ENCODE measurements around the gene PHF20.

Gene PHF20

DNA sequence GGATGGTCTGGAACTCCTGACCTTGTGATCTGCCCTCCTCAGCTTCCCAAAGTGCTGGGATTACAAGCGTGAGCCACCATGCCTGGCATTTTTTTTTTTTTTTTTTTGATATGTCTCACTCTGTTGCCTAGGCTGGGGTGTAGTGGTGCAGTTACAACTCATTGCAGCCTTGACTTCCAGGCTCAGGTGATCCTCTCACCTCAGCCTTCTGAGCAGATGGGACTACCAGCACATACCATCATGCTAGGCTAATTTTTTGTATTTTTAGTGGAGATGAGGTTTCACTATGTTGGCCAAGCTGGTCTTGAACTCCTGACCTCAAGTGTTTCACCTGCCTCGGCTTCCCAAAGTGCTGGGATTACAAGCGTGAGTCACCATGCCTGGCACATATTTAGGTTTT, 34.3 kb downstream of the PHF20 start:
- H3K4me3 ChIP-seq (ENCODE audit: low read length) = no peak overlapping the region
- H2AFZ ChIP-seq (ENCODE audit: low read length) = no peak overlapping the region
- no peaks in the 10 kb centered on the region for H3K27me3 ChIP-seq (replicated peaks; ENCODE audit: insufficient read depth, low read length)
- H3K9me3 ChIP-seq (replicated peaks; ENCODE audit: insufficient read depth, low read length) = no peaks in the 10 kb centered on the region
- H3F3A ChIP-seq (ENCODE audit: insufficient read depth, low read length) = no peaks in the 10 kb centered on the region
- no peaks in the 10 kb centered on the region; the same call in 1 of the 2 replicates for H3K36me3 ChIP-seq (replicated peaks; ENCODE audit: insufficient read depth, low read length)
- H3K79me2 ChIP-seq (ENCODE audit: low read length) = peaks cover 11% of the 10 kb centered on the region
- H3K27ac ChIP-seq (ENCODE audit: low read length) = no peak overlapping the region
- no peaks in the 10 kb centered on the region for H3K4me1 ChIP-seq (ENCODE audit: low read length)
- no peak for DNase-seq
- TF ChIP-seq EZH2 (optimal IDR thresholded peaks at IDR 0.05; ENCODE audit: low read depth, low read length) (no peak), EZH2phosphoT487 (IDR thresholded peaks at IDR 0.05; ENCODE audit: low read length) (no peak)
- TF ChIP-seq, protein P1, sequence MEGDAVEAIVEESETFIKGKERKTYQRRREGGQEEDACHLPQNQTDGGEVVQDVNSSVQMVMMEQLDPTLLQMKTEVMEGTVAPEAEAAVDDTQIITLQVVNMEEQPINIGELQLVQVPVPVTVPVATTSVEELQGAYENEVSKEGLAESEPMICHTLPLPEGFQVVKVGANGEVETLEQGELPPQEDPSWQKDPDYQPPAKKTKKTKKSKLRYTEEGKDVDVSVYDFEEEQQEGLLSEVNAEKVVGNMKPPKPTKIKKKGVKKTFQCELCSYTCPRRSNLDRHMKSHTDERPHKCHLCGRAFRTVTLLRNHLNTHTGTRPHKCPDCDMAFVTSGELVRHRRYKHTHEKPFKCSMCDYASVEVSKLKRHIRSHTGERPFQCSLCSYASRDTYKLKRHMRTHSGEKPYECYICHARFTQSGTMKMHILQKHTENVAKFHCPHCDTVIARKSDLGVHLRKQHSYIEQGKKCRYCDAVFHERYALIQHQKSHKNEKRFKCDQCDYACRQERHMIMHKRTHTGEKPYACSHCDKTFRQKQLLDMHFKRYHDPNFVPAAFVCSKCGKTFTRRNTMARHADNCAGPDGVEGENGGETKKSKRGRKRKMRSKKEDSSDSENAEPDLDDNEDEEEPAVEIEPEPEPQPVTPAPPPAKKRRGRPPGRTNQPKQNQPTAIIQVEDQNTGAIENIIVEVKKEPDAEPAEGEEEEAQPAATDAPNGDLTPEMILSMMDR (IDR thresholded peaks at IDR 0.05; ENCODE audit: low read length) = no peak
- H3K9ac ChIP-seq (ENCODE audit: low read length) = no peak overlapping the region
- H3K9me2 ChIP-seq (replicated peaks; ENCODE audit: insufficient read depth, low read length) = no peaks in the 10 kb centered on the region
- no peaks in the 10 kb centered on the region for H4K20me1 ChIP-seq (ENCODE audit: insufficient read depth, low read length)
- no peak overlapping the region for H3K4me2 ChIP-seq (ENCODE audit: low read depth, low read length)

- H3K9me2 ChIP-seq (replicated peaks; ENCODE audit: insufficient read depth, low read length) = no peaks in the 10 kb centered on the region
- H3K27ac ChIP-seq (ENCODE audit: low read length) = no peak overlapping the region
- H3F3A ChIP-seq (ENCODE audit: insufficient read depth, low read length) = no peaks in the 10 kb centered on the region
- H3K4me2 ChIP-seq (ENCODE audit: low read depth, low read length) = no peak overlapping the region
- H3K9me3 ChIP-seq (replicated peaks; ENCODE audit: insufficient read depth, low read length) = no peaks in the 10 kb centered on the region
- no peak for DNase-seq
- no peaks in the 10 kb centered on the region for H3K36me3 ChIP-seq (replicated peaks; ENCODE audit: insufficient read depth, low read length)
- H3K79me2 ChIP-seq (ENCODE audit: low read length) = peaks cover 15% of the 10 kb centered on the region
- TF ChIP-seq EZH2phosphoT487 (IDR thresholded peaks at IDR 0.05; ENCODE audit: low read length) (no peak), EZH2 (optimal IDR thresholded peaks at IDR 0.05; ENCODE audit: low read depth, low read length) (no peak)
- TF ChIP-seq, protein P1 (IDR thresholded peaks at IDR 0.05; ENCODE audit: low read length) = no peak
- H3K4me1 ChIP-seq (ENCODE audit: low read length) = no peaks in the 10 kb centered on the region
- H3K4me3 ChIP-seq (ENCODE audit: low read length) = no peak overlapping the region
- H3K9ac ChIP-seq (ENCODE audit: low read length) = no peak overlapping the region
- H4K20me1 ChIP-seq (ENCODE audit: insufficient read depth, low read length) = no peaks in the 10 kb centered on the region
- H2AFZ ChIP-seq (ENCODE audit: low read length) = no peak overlapping the region
- no peaks in the 10 kb centered on the region for H3K27me3 ChIP-seq (replicated peaks; ENCODE audit: insufficient read depth, low read length)
Observed at GRCh38 chr20:35807877-35808276, 36.1 kb downstream of the PHF20 start.

DNA sequence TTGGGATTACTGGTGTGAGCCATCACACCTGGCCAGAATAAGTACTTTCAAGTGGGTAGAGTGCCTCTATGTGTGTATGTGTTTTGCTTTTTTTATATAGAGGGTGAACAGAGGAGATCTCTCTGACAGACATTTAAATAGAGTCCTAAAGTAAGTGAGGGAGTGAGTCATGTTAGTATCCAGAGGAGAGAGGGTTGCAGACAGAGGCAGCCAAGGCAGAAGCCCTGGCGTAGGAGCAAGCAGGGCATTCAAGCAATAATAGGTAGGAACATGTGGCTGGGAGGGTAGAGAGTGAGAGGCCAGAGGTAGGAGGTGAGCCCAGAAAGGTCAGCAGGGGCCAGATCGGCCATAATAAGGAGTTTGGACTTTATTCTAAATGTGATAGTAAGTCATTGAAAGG, 48.9 kb downstream of the PHF20 start:
- Histone ChIP-seq H2AFZ (ENCODE audit: low read length) (no peak overlapping the region), H3K36me3 (replicated peaks; ENCODE audit: insufficient read depth, low read length) (no peaks in the 10 kb centered on the region), H3K27ac (ENCODE audit: low read length) (no peak overlapping the region), H3F3A (ENCODE audit: insufficient read depth, low read length) (peaks cover 19% of the 10 kb centered on the region), H3K4me3 (ENCODE audit: low read length) (no peak overlapping the region), H3K9ac (ENCODE audit: low read length) (no peak overlapping the region), H3K4me2 (ENCODE audit: low read depth, low read length) (no peak overlapping the region), H3K27me3 (replicated peaks; ENCODE audit: insufficient read depth, low read length) (no peaks in the 10 kb centered on the region), H3K9me3 (replicated peaks; ENCODE audit: insufficient read depth, low read length) (no peaks in the 10 kb centered on the region), H3K9me2 (replicated peaks; ENCODE audit: insufficient read depth, low read length) (no peaks in the 10 kb centered on the region), H3K4me1 (ENCODE audit: low read length) (peaks cover 13% of the 10 kb centered on the region), H4K20me1 (ENCODE audit: insufficient read depth, low read length) (no peaks in the 10 kb centered on the region), H3K79me2 (ENCODE audit: low read length) (peaks cover 15% of the 10 kb centered on the region)
- no peak for DNase-seq
- TF ChIP-seq, protein P1 (IDR thresholded peaks at IDR 0.05; ENCODE audit: low read length) = no peak
- TF ChIP-seq EZH2phosphoT487 (IDR thresholded peaks at IDR 0.05; ENCODE audit: low read length) = no peak
- no peak for TF ChIP-seq EZH2 (optimal IDR thresholded peaks at IDR 0.05; ENCODE audit: low read depth, low read length)
